Panc1 (cell line): Measurements from ENCODE around the gene TGDS. TPM values are rescaled to one million over a fixed set of nuclear protein-coding genes. Genes with fewer than 3 reads are reported as not detected.

Experiments used
- ATAC-seq: fragments of 200-7000 bp; cut with Tn5 transposase; 2 replicates; pipeline ENCODE4 v1.9.1; 2020; ENCODE audit warnings: mild to moderate bottlenecking, moderate library complexity
- BruUV-seq: library from RNA; stranded (reverse); fragments of 400-500 nt; replicated peaks from 2 replicates; lab custom pipeline; 2021; lab: Mats Ljungman, UMichigan
- CTCF ChIA-PET: fragments of 300-600 bp; sonication (Branson Sonifier 250); formaldehyde crosslinking; loops from one replicate; lab custom pipeline; 2022; ENCODE audit warnings: antibody characterized with exemption; lab: Charles Lee
- POLR2A ChIA-PET: fragments of 300-600 bp; sonication (Branson Sonifier 250); formaldehyde crosslinking; loops from one replicate; lab custom pipeline; 2022; ENCODE audit warnings: antibody characterized with exemption; lab: Charles Lee
- DNase-seq: peaks from one replicate; pipeline ENCODE4 v3.0.0-alpha.2; 2010; ENCODE audit warnings: low read depth, low spot score
- H3K27ac ChIP-seq: 2 replicates; pipeline ENCODE4 v1.5.1; 2011; ENCODE audit warnings: mild to moderate bottlenecking, low read length, inconsistent platforms
- H3K27me3 ChIP-seq: fragments of 200-500 bp; sonication (Bioruptor generic); 2 replicates; pipeline ENCODE4 v1.6.0; 2014; ENCODE audit warnings: low read length, inconsistent platforms; ENCODE audit not compliant: control insufficient read depth, insufficient read depth
- H3K36me3 ChIP-seq: fragments of 200-500 bp; sonication (Bioruptor generic); 2 replicates; pipeline ENCODE4 v1.5.1; 2014; ENCODE audit warnings: inconsistent platforms, mild to moderate bottlenecking, low read length, moderate library complexity; ENCODE audit not compliant: control insufficient read depth, insufficient read depth
- H3K4me1 ChIP-seq: 2 replicates; pipeline ENCODE4 v1.5.1; 2011; ENCODE audit warnings: inconsistent platforms, mild to moderate bottlenecking, low read length, moderate library complexity; ENCODE audit not compliant: control insufficient read depth, insufficient read depth
- H3K4me3 ChIP-seq, 2 experiments: 2 replicates each; pipeline ENCODE4 v1.5.1; 2011 to 2012; ENCODE audit warnings: low read depth in 2 of 2, low read length in 2 of 2, mild to moderate bottlenecking in 2 of 2, inconsistent platforms in 1 of 2, moderate library complexity in 1 of 2
- H3K9me3 ChIP-seq: fragments of 200-500 bp; sonication (Bioruptor generic); 2 replicates; pipeline ENCODE4 v1.5.1; 2014; ENCODE audit warnings: low read depth, mild to moderate bottlenecking, inconsistent platforms, low read length, moderate library complexity; ENCODE audit not compliant: control insufficient read depth, insufficient read depth
- CTCF ChIP-seq: fragments of 450-650 bp; IDR thresholded peaks from 2 replicates; pipeline ENCODE4 v1.5.1; 2017; ENCODE audit warnings: mild to moderate bottlenecking
- POLR2AphosphoS5 ChIP-seq: IDR thresholded peaks from 2 replicates; pipeline ENCODE4 v1.6.1; 2012; ENCODE audit warnings: mild to moderate bottlenecking, low read depth, low read length, moderate library complexity
- REST ChIP-seq, 2 experiments: IDR thresholded peaks; 2 replicates each; pipeline ENCODE4 v1.6.1; 2011 to 2012; ENCODE audit warnings: low read depth in 2 of 2, control low read depth in 1 of 2, low read length in 1 of 2, mild to moderate bottlenecking in 1 of 2, moderate library complexity in 1 of 2; ENCODE audit not compliant: insufficient read depth in 1 of 2
- SIN3A ChIP-seq: IDR thresholded peaks from 2 replicates; pipeline ENCODE4 v1.6.1; 2012; ENCODE audit warnings: low read depth, mild to moderate bottlenecking, low read length, moderate library complexity, borderline replicate concordance; ENCODE audit not compliant: insufficient read depth
- TCF7L2 ChIP-seq: IDR thresholded peaks from 2 replicates; pipeline ENCODE4 v1.6.1; 2011; ENCODE audit warnings: mild to moderate bottlenecking, low read depth, low read length, inconsistent platforms
- in situ Hi-C: cut with HindIII; loops from 2 replicates; pipeline ENCODE4 v1.10.0; 2016; ENCODE audit warnings: low sequenced_read_pairs, low pct_unique_long_range_greater_than_20kb
- intact Hi-C: fragments of 100-400 bp; cut with micrococcal nuclease; formaldehyde crosslinking; loops from one replicate; pipeline ENCODE4 v1.10.0; 2022; ENCODE audit not compliant: unreplicated experiment
- total RNA-seq: library from RNA; stranded (reverse); gene quantifications from one replicate; pipeline ENCODE4 v1.2.1, GENCODE V29; 2021; ENCODE audit not compliant: unreplicated experiment

The TGDS gene
- total RNA-seq, 1 experiment from 2014 or later = 7.9 TPM

- BruUV-seq = no TSS peak
- in situ Hi-C loops (no loop called here), intact Hi-C loops (loop anchor here (10.0 kb wide), 1 partner anchor 114 kb away; no protein-coding TSS in a partner anchor)
- ATAC-seq = no peak
- Histone ChIP-seq H3K27ac (peak overlapping the region; percentile 85), H3K4me3 (peak overlapping the region; percentile 62 to 75), H3K36me3 (no peaks in the 10 kb centered on the region), H3K9me3 (no peaks in the 10 kb centered on the region), H3K27me3 (no peaks in the 10 kb centered on the region), H3K4me1 (peaks cover 4% of the 10 kb centered on the region)
- TF ChIP-seq CTCF (no peak), REST (IDR thresholded peaks at IDR 0.05; ENCODE audit: insufficient read depth in 1 of 2, low read depth in 2 of 2, low read length in 1 of 2) (no peak), SIN3A (no peak), TCF7L2 (no peak), POLR2AphosphoS5 (no peak)
- no peak for DNase-seq
- ChIA-PET CTCF (no interaction called here), POLR2A (no interaction called here)
Observed at GRCh38 chr13:94548382-94548781, 47.6 kb downstream of the TGDS start.

DNA sequence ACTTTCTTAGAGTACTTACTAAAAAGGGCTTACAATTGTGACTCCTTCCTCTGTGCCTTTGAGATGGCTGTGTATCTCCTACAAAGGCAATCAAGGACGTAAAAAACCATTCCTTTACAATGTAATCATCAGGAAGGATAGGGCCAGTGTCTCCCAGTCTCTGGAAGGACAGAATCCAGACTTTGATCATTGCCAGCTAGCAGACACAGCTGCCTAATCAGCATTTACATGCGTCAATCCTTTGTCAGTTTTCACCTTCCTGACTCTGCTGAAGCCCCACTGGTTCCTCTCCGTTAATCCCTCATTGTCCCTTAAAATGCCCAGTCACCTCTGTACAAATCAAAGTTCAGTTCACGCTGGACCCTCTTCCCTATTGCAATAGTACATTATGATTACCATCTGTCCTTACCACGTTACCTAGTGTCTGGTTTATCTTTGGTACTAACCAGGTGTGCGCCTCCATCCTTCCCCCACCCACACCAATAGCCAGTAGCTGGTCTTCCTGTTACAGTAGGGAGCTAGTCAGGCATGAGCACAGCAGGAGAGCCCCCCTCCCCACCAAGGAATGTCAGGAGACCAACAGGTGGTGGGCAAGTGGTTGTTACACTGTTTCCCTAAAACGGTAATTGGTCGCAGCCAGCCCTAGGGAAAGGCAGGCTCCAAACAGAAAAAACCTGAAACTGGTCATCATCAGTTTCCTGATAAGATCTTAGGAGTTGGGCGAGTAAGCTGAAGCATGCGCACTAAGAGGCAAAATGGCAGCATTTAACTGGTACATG lies 49.7 kb downstream of the TGDS start:
- Histone ChIP-seq H3K27me3 (no peaks in the 10 kb centered on the region), H3K4me1 (peaks cover 4% of the 10 kb centered on the region), H3K4me3 (no peak overlapping the region), H3K9me3 (no peaks in the 10 kb centered on the region), H3K36me3 (no peaks in the 10 kb centered on the region), H3K27ac (no peak overlapping the region)
- in situ Hi-C loops = no loop called here
- intact Hi-C loops = loop anchor here (10.0 kb wide), 1 partner anchor 111 kb away; no protein-coding TSS in a partner anchor
- DNase-seq (no peak), ATAC-seq (no peak)
- ChIA-PET CTCF (no interaction called here), POLR2A (no interaction called here)
- TF ChIP-seq REST (IDR thresholded peaks at IDR 0.05; ENCODE audit: insufficient read depth in 1 of 2, low read depth in 2 of 2, low read length in 1 of 2) (no peak), TCF7L2 (no peak), CTCF (no peak), SIN3A (no peak), POLR2AphosphoS5 (no peak)
- no TSS peak for BruUV-seq
